Activated CD4-positive, alpha-beta memory T cell treated with anti-CD3 and anti-CD28 coated beads, Interleukin-2, amount 10 ng/mL, durations not matched to agents 7 days and 5 days (primary cell): Measurements from ENCODE around the gene TNFSF8. TPM values are rescaled to one million over a fixed set of nuclear protein-coding genes. Genes with fewer than 3 reads are reported as not detected.

Experiments used
- CTCF ChIA-PET: fragments of 350-600 bp; sonication (Branson Sonifier 250); formaldehyde crosslinking; loops from one replicate; lab custom pipeline; 2021; ENCODE audit warnings: antibody characterized with exemption, inconsistent platforms; lab: Charles Lee
- POLR2A ChIA-PET: fragments of 350-600 bp; sonication (Branson Sonifier 250); formaldehyde crosslinking; loops from one replicate; lab custom pipeline; 2021; ENCODE audit warnings: antibody characterized with exemption; lab: Charles Lee
- DNase-seq: peaks from one replicate; pipeline ENCODE4 v3.0.0-alpha.2; 2020
- H3K27ac Mint-ChIP-seq: one replicate; pipeline ENCODE4 v1.8.0; 2021; ENCODE audit warnings: mild to moderate bottlenecking, mixed read lengths
- H3K27me3 Mint-ChIP-seq: one replicate; pipeline ENCODE4 v1.8.0; 2021; ENCODE audit warnings: mixed read lengths
- H3K36me3 Mint-ChIP-seq: one replicate; pipeline ENCODE4 v1.8.0; 2021; ENCODE audit warnings: low read depth, mixed read lengths
- H3K4me1 Mint-ChIP-seq: one replicate; pipeline ENCODE4 v1.8.0; 2021; ENCODE audit warnings: mixed read lengths
- H3K4me3 Mint-ChIP-seq: one replicate; pipeline ENCODE4 v1.8.0; 2021; ENCODE audit warnings: mild to moderate bottlenecking, mixed read lengths
- H3K9me3 Mint-ChIP-seq: one replicate; pipeline ENCODE4 v1.8.0; 2021; ENCODE audit warnings: mixed read lengths
- total RNA-seq, 2 experiments: library from RNA; stranded (reverse); gene quantifications; one replicate each; pipeline ENCODE4 v1.2.3, GENCODE V29; 2021

TNFSF8 gene
- total RNA-seq, 2 experiments from 2014 or later: 34.6 to 34.8 TPM

- ChIA-PET POLR2A (interaction anchor here (0.7 to 7.3 kb wide), 34 partner anchors 8 to 543 kb away, joined by 3 to 373 read pairs (median 8); partner anchors contain the start of genes AKNA, ATP6V1G1 and TEX48), CTCF (interaction anchor here (0.7 to 4.3 kb wide), 19 partner anchors 15 to 276 kb away, joined by 3 to 38 read pairs (median 5); partner anchors contain the start of gene TEX48)
- Mint-ChIP-seq H3K36me3 (peaks cover 62% of the 10 kb centered on the region), H3K27me3 (peaks cover 2% of the 10 kb centered on the region), H3K27ac (peak overlapping the region; percentile 93), H3K4me1 (peaks cover 63% of the 10 kb centered on the region), H3K4me3 (peak overlapping the region; percentile 89), H3K9me3 (no peaks in the 10 kb centered on the region)
- DNase-seq: no peak
Measured at GRCh38 chr9:114929201-114929600, 1.2 kb downstream of the TNFSF8 start.

DNA sequence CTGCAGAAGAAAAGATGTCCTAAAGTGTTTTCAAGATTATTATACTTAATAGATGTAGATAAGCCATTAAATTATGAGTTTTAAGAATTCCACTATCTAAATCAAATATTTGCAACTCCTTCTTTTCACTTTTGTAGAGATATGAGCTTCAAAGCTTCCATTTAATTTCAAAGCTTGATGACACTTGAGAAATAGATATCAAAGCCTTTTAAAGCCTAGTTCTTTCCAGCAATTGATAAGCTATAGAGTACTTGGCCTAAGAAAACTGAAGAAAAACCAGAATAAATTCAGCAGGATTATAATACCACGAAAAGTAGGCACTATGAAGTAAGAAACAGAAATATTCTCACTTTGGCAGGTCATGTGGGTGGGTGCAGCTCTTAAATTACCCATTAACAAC, 1.7 kb downstream of the TNFSF8 start:
- Mint-ChIP-seq H3K9me3 (no peaks in the 10 kb centered on the region), H3K36me3 (peaks cover 62% of the 10 kb centered on the region), H3K27ac (peak overlapping the region; percentile 93), H3K4me3 (peak overlapping the region; percentile 89), H3K27me3 (peaks cover 1% of the 10 kb centered on the region), H3K4me1 (peaks cover 67% of the 10 kb centered on the region)
- ChIA-PET POLR2A (interaction anchor here (0.7 to 7.3 kb wide), 33 partner anchors 7 to 542 kb away, joined by 3 to 373 read pairs (median 7); partner anchors contain the start of genes AKNA, ATP6V1G1 and TEX48), CTCF (interaction anchor here (0.9 to 4.3 kb wide), 16 partner anchors 14 to 275 kb away, joined by 3 to 38 read pairs (median 6); partner anchors contain the start of gene TEX48)
- DNase-seq: no peak

DNA sequence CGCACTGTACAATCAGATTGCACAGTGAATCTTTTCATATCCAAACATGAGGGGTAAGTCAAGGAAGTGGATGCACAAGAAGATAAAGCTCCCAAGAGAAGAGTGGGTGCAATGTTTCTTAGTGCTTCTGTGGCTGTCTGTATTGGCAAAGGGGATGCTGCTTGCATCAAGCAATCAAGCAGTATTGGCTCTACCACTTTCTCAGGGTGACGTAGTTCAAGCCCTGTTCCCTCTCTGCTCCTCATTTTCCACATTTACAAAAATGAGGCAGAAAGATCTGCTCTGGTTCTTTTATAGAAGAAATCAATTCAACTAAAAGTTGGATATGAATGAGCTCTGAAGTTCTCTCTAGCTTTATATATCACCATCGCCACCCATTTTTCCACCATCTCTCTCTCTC, 2.3 kb downstream of the TNFSF8 start:
- Mint-ChIP-seq H3K9me3 (no peaks in the 10 kb centered on the region), H3K36me3 (peaks cover 65% of the 10 kb centered on the region), H3K4me3 (peak overlapping the region; percentile 89), H3K27me3 (no peaks in the 10 kb centered on the region), H3K4me1 (peaks cover 70% of the 10 kb centered on the region), H3K27ac (peak overlapping the region; percentile 93)
- CTCF ChIA-PET: interaction anchor here (0.9 to 4.3 kb wide), 12 partner anchors 14 to 275 kb away, joined by 3 to 38 read pairs (median 6); partner anchors contain the start of gene TEX48
- no peak for DNase-seq
- POLR2A ChIA-PET: interaction anchor here (0.8 to 7.3 kb wide), 26 partner anchors 7 to 541 kb away, joined by 3 to 373 read pairs (median 18); partner anchors contain the start of genes AKNA and TEX48

DNA sequence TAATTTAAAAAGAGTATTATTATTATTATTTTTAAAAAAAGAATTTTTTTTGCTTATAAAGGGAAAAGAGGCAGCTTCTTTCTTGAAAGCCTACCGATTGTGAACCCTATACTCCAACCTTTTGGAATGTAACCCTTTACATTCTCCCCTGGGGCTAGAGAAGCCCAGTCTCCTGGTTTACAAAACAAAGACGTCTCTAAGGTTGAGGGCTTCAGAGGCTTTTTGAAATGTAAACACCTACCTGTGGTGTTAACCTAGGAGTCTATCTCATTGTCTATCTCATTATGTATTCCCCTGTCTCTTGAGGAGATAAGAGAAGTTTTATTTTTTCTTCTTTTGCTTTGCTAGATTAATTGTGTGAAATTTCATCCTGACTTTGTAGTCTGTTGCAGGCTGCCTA, 4.7 kb downstream of the TNFSF8 start:
- Mint-ChIP-seq H3K9me3 (no peaks in the 10 kb centered on the region), H3K36me3 (peaks cover 83% of the 10 kb centered on the region), H3K27ac (peak overlapping the region; percentile 50), H3K4me3 (peak overlapping the region; percentile 65), H3K27me3 (no peaks in the 10 kb centered on the region), H3K4me1 (peaks cover 84% of the 10 kb centered on the region)
- ChIA-PET POLR2A (interaction anchor here (0.7 to 9.9 kb wide), 4 partner anchors 17 to 245 kb away, joined by 3 to 133 read pairs (median 6); no protein-coding TSS in a partner anchor), CTCF (interaction anchor here (0.6 to 2.3 kb wide), 5 partner anchors 16 to 244 kb away, joined by 3 to 9 read pairs (median 4); partner anchors contain the start of gene TEX48)
- no peak for DNase-seq

DNA sequence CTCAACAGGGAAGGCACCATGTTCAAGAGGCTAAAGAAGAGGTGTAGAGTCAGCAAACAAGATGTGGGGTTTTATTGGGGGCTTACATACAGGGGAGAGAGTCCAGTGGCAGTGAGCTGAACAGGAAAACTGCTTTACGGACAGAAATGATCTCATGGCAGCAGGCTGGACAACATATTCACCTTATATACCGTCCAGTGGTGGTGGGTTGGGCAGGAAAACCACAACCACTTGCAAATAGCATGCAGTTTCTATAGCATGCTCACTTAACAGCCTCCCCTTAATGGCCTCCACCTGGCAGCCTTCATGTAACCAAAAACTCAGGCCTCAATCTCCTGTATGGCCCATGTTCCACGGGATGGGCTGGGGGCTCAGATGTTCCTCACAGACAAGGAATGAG, 5.4 kb downstream of the TNFSF8 start:
- ChIA-PET CTCF (interaction anchor here (0.7 to 2.3 kb wide), 4 partner anchors 16 to 244 kb away, joined by 3 to 9 read pairs (median 6); partner anchors contain the start of gene TEX48), POLR2A (interaction anchor here (0.7 to 9.9 kb wide), 6 partner anchors 17 to 244 kb away, joined by 3 to 133 read pairs (median 4); no protein-coding TSS in a partner anchor)
- Mint-ChIP-seq H3K4me3 (peak overlapping the region; percentile 34), H3K36me3 (peaks cover 81% of the 10 kb centered on the region), H3K27me3 (no peaks in the 10 kb centered on the region), H3K9me3 (no peaks in the 10 kb centered on the region), H3K4me1 (peaks cover 84% of the 10 kb centered on the region), H3K27ac (no peak overlapping the region)
- DNase-seq: no peak

GRCh38 chr9:114924327-114924726, 6.1 kb downstream of the TNFSF8 start:
- no peak for DNase-seq
- peaks cover 84% of the 10 kb centered on the region for H3K36me3 Mint-ChIP-seq
- no peaks in the 10 kb centered on the region for H3K9me3 Mint-ChIP-seq
- H3K4me1 Mint-ChIP-seq: peaks cover 88% of the 10 kb centered on the region
- CTCF ChIA-PET: interaction anchor here (2.3 kb wide), 1 partner anchor 15 kb away, joined by 7 read pairs; no protein-coding TSS in a partner anchor
- POLR2A ChIA-PET: interaction anchor here (1.0 to 9.9 kb wide), 6 partner anchors 16 to 243 kb away, joined by 3 to 133 read pairs (median 4); no protein-coding TSS in a partner anchor
- no peak overlapping the region for H3K4me3 Mint-ChIP-seq
- no peaks in the 10 kb centered on the region for H3K27me3 Mint-ChIP-seq
- no peak overlapping the region for H3K27ac Mint-ChIP-seq

DNA sequence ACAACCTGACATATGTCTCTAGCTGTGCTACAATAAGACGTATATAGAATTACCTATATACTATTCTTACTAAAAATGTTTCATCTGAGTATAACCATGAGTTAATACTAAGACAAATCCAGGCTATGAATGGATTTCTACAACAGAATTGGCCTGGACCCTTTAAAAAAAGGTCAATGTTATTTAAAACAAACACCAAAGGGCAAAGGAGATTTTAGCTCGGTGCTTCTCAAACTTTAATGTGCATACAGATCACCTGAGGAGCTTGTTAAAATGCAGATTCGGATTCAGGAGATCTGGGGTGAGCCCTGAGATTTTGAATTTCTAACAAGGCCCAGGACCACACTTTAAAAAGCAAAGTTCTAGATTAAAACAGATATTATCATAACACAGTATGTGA, 6.5 kb downstream of the TNFSF8 start:
- Mint-ChIP-seq H3K27ac (no peak overlapping the region), H3K9me3 (no peaks in the 10 kb centered on the region), H3K4me1 (peaks cover 87% of the 10 kb centered on the region), H3K36me3 (peaks cover 81% of the 10 kb centered on the region), H3K27me3 (no peaks in the 10 kb centered on the region), H3K4me3 (no peak overlapping the region)
- POLR2A ChIA-PET: interaction anchor here (0.8 to 9.9 kb wide), 4 partner anchors 15 to 231 kb away, joined by 3 to 133 read pairs (median 6); no protein-coding TSS in a partner anchor
- no peak for DNase-seq
- CTCF ChIA-PET: interaction anchor here (2.3 to 3.1 kb wide), 2 partner anchors 14 to 15 kb away, joined by 7 to 16 read pairs; no protein-coding TSS in a partner anchor

DNA sequence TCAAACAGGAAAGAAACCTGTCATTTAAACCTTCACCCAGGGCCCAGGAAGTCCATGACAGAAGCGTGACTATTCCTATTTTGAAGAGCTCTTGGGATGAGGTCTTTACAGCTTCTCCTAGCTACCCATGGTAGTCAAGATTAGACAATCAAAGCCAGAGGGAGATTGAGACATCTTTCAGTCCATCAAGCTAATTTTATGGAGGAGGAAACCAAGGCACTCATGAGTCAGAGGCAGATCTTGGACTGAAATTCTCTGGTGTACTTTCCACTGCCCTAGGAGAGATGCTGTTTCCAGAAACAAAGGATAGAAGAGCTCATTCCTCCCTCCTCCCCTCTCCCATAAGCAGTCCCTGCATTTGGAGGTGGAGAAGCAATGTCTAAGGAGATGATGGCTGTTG, 9.2 kb downstream of the TNFSF8 start:
- Mint-ChIP-seq H3K27me3 (no peaks in the 10 kb centered on the region), H3K36me3 (peaks cover 87% of the 10 kb centered on the region), H3K27ac (no peak overlapping the region), H3K9me3 (no peaks in the 10 kb centered on the region), H3K4me3 (no peak overlapping the region), H3K4me1 (peaks cover 78% of the 10 kb centered on the region)
- CTCF ChIA-PET: interaction anchor here (1.1 to 3.4 kb wide), 6 partner anchors 9 to 239 kb away, joined by 3 to 17 read pairs (median 4); partner anchors contain the start of genes TEX48 and TNFSF8
- POLR2A ChIA-PET: interaction anchor here (0.7 to 9.9 kb wide), 7 partner anchors 9 to 510 kb away, joined by 3 to 133 read pairs (median 4); partner anchors contain the start of gene TNFSF8
- no peak for DNase-seq

DNA sequence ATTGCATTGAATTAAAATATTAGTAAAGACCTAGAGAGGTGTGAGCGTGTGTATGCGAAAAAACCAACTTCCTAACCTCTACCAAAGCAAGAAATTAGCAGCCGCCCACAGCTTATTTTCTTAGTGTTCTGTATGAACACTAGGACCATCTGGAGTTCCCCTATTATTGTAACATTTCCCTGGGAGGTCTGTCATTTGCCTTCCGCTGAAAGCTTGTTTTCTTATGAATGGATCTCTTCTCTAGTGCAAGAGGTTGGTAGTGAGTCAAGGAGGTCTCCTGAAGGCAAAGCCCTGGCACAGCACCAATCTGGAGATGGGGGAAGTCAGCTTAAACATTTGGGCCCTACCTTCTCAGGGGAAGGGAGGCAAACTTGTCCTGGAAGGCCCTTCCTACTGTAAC, 10.8 kb downstream of the TNFSF8 start:
- peaks cover 78% of the 10 kb centered on the region for H3K4me1 Mint-ChIP-seq
- H3K4me3 Mint-ChIP-seq: no peak overlapping the region
- POLR2A ChIA-PET: interaction anchor here (4.6 to 9.9 kb wide), 2 partner anchors 11 kb away, joined by 56 to 133 read pairs; partner anchors contain the start of gene TNFSF8
- CTCF ChIA-PET: interaction anchor here (0.9 to 3.4 kb wide), 3 partner anchors 12 to 238 kb away, joined by 3 to 17 read pairs (median 6); partner anchors contain the start of gene TEX48
- no peak for DNase-seq
- no peaks in the 10 kb centered on the region for H3K9me3 Mint-ChIP-seq
- no peaks in the 10 kb centered on the region for H3K27me3 Mint-ChIP-seq
- H3K27ac Mint-ChIP-seq: no peak overlapping the region
- H3K36me3 Mint-ChIP-seq: peaks cover 89% of the 10 kb centered on the region

GRCh38 chr9:114916481-114916880, 13.9 kb downstream of the TNFSF8 start:
- H3K27me3 Mint-ChIP-seq: no peaks in the 10 kb centered on the region
- ChIA-PET POLR2A (interaction anchor here (21.7 kb wide), 1 partner anchor 14 kb away, joined by 373 read pairs; the partner anchor contains the start of gene TNFSF8), CTCF (interaction anchor here (1.1 kb wide), 1 partner anchor 235 kb away, joined by 4 read pairs; no protein-coding TSS in a partner anchor)
- no peaks in the 10 kb centered on the region for H3K9me3 Mint-ChIP-seq
- H3K36me3 Mint-ChIP-seq: peaks cover 90% of the 10 kb centered on the region
- H3K4me1 Mint-ChIP-seq: peaks cover 74% of the 10 kb centered on the region
- no peak for DNase-seq
- H3K27ac Mint-ChIP-seq: no peak overlapping the region
- H3K4me3 Mint-ChIP-seq: no peak overlapping the region

DNA sequence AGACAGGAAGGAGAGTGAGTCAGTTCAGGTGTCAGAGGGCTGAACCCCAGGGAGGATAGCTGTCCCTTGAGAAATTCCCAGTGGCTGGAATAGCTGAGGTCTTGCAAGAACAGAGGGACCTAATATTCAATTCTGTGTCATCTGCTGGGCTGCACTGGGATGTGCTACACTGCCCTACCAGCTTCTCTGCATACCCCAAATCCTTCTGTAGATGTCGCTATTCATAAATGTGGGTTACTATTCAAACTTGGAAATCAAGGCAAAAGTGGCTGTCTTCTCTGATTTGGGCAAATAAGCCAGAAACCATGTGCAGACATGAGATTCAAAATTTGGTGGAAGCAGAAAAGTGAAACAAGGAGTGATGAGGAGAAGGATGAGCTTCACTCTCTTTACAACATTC, 16.3 kb downstream of the TNFSF8 start:
- CTCF ChIA-PET: interaction anchor here (1.0 to 2.5 kb wide), 7 partner anchors 15 to 233 kb away, joined by 3 to 12 read pairs (median 4); partner anchors contain the start of genes TEX48 and TNFSF8
- POLR2A ChIA-PET: interaction anchor here (1.0 to 21.7 kb wide), 6 partner anchors 8 to 179 kb away, joined by 3 to 373 read pairs (median 4); partner anchors contain the start of gene TNFSF8

DNA sequence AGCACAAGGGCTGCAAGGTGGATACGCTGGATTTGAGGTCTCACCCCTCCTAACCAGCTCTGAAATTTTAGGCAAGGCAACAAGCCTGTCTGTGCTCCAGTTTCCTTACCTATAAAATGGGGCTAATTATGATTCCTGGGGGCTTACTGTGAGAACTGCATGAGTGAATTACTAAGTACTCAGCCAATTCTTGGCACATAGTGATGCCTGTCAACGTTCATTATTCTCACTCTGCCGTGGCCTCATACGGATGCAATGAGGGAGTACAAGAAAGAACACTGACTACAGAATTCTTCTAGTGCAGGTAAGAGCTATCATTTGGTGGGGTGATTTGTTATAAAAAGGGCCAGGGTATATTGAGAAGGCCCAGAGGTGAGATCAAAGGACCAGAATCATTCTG, 16.7 kb downstream of the TNFSF8 start:
- no peak overlapping the region for H3K4me3 Mint-ChIP-seq
- POLR2A ChIA-PET: interaction anchor here (1.4 to 21.7 kb wide), 3 partner anchors 8 to 17 kb away, joined by 4 to 373 read pairs (median 133); partner anchors contain the start of gene TNFSF8

More for the DNA sequence above, 16.3 kb downstream of the TNFSF8 start:
- Mint-ChIP-seq H3K4me3 (no peak overlapping the region), H3K4me1 (peaks cover 74% of the 10 kb centered on the region), H3K27ac (peak overlapping the region; percentile 62), H3K9me3 (no peaks in the 10 kb centered on the region), H3K36me3 (peaks cover 93% of the 10 kb centered on the region), H3K27me3 (no peaks in the 10 kb centered on the region)
- DNase-seq: no peak

More for the DNA sequence above, 16.7 kb downstream of the TNFSF8 start:
- Mint-ChIP-seq H3K4me1 (peaks cover 77% of the 10 kb centered on the region), H3K36me3 (peaks cover 95% of the 10 kb centered on the region), H3K9me3 (no peaks in the 10 kb centered on the region), H3K27ac (peak overlapping the region; percentile 62), H3K27me3 (no peaks in the 10 kb centered on the region)
- no peak for DNase-seq
- CTCF ChIA-PET: interaction anchor here (1.0 to 2.5 kb wide), 8 partner anchors 8 to 232 kb away, joined by 3 to 12 read pairs (median 4); partner anchors contain the start of genes TEX48 and TNFSF8
